GM23338 (cell line): ENCODE results near the gene EIF4A2. TPM values are rescaled to one million over a fixed set of nuclear protein-coding genes. Genes with fewer than 3 reads are reported as not detected.
"Not testable (repeated sequence)": the region's sequence is repeated elsewhere in the genome, so short reads cannot be mapped to it uniquely, and the experiment has no call there.

Source experiments
- ATAC-seq: fragments of 200-7000 bp; cut with Tn5 transposase; 3 replicates; pipeline ENCODE4 v1.9.1; 2020
- DNase-seq: peaks from one replicate; pipeline ENCODE4 v3.0.0-alpha.2; 2015; ENCODE audit warnings: low spot score
- H2AFZ ChIP-seq: fragments of 200-600 bp; sonication (generic); 2 replicates; pipeline ENCODE4 v1.8.0; 2016; ENCODE audit warnings: antibody characterized with exemption, mild to moderate bottlenecking, moderate library complexity
- H3F3A ChIP-seq: fragments of 200-600 bp; sonication (generic); replicated peaks from 2 replicates; pipeline ENCODE4 v1.8.0; 2017; ENCODE audit warnings: antibody characterized with exemption, mixed run types, low read depth
- H3K27ac ChIP-seq: fragments of 200-600 bp; sonication (generic); 2 replicates; pipeline ENCODE4 v1.6.1; 2016; ENCODE audit warnings: low read depth
- H3K27me3 ChIP-seq: fragments of 200-600 bp; sonication (generic); 2 replicates; pipeline ENCODE4 v1.8.0; 2016; ENCODE audit warnings: mild to moderate bottlenecking, mixed run types, moderate library complexity; ENCODE audit not compliant: insufficient read depth
- H3K36me3 ChIP-seq: fragments of 200-600 bp; sonication (generic); 2 replicates; pipeline ENCODE4 v1.8.0; 2016; ENCODE audit warnings: mild to moderate bottlenecking; ENCODE audit not compliant: insufficient read depth
- H3K4me1 ChIP-seq: fragments of 200-600 bp; sonication (generic); 2 replicates; pipeline ENCODE4 v1.8.0; 2016; ENCODE audit warnings: mild to moderate bottlenecking, moderate library complexity; ENCODE audit not compliant: insufficient read depth
- H3K4me2 ChIP-seq: fragments of 200-600 bp; sonication (generic); 2 replicates; pipeline ENCODE4 v1.7.1; 2017; ENCODE audit warnings: mixed run types
- H3K4me3 ChIP-seq: fragments of 200-600 bp; sonication (generic); 2 replicates; pipeline ENCODE4 v1.6.1; 2016; ENCODE audit warnings: mixed run types
- H3K79me2 ChIP-seq: fragments of 200-600 bp; sonication (generic); replicated peaks from 2 replicates; pipeline ENCODE4 v1.8.0; 2017; ENCODE audit warnings: mild to moderate bottlenecking; ENCODE audit not compliant: insufficient read depth
- H3K9me2 ChIP-seq: fragments of 200-600 bp; sonication (generic); 2 replicates; pipeline ENCODE4 v1.8.0; 2017; ENCODE audit not compliant: insufficient read depth
- H4K20me1 ChIP-seq: fragments of 200-600 bp; sonication (generic); replicated peaks from 2 replicates; pipeline ENCODE4 v1.8.0; 2017; ENCODE audit warnings: mild to moderate bottlenecking; ENCODE audit not compliant: insufficient read depth
- H3K27ac Mint-ChIP-seq: 2 replicates; pipeline ENCODE4 v1.8.0; 2020; ENCODE audit warnings: inconsistent platforms, mild to moderate bottlenecking, moderate library complexity, mixed read lengths
- H3K27me3 Mint-ChIP-seq: 3 replicates; pipeline ENCODE4 v1.8.0; 2022; ENCODE audit warnings: low read depth, mild to moderate bottlenecking, moderate library complexity, mixed read lengths, inconsistent platforms; ENCODE audit not compliant: insufficient read depth, poor library complexity
- H3K36me3 Mint-ChIP-seq: 3 replicates; pipeline ENCODE4 v1.8.0; 2021; ENCODE audit warnings: low read depth, mild to moderate bottlenecking, inconsistent platforms, moderate library complexity, mixed read lengths
- H3K4me1 Mint-ChIP-seq: 3 replicates; pipeline ENCODE4 v1.8.0; 2020; ENCODE audit warnings: mild to moderate bottlenecking, inconsistent platforms, mixed read lengths
- H3K4me3 Mint-ChIP-seq: 3 replicates; pipeline ENCODE4 v1.8.0; 2021; ENCODE audit warnings: moderate library complexity, mild to moderate bottlenecking, inconsistent platforms, mixed read lengths
- H3K9me3 Mint-ChIP-seq: 3 replicates; pipeline ENCODE4 v1.8.0; 2020; ENCODE audit warnings: moderate library complexity, mild to moderate bottlenecking, inconsistent platforms, mixed read lengths
- CREB1 ChIP-seq: fragments of 250-450 bp; sonication (Bioruptor Pico); IDR thresholded peaks from 2 replicates; pipeline ENCODE4 v1.5.0; 2020; ENCODE audit warnings: low read depth, mild to moderate bottlenecking, moderate library complexity
- ETS1 ChIP-seq: IDR thresholded peaks from 2 replicates; pipeline ENCODE4 v1.6.1; 2016; ENCODE audit warnings: antibody characterized with exemption
- EZH2 ChIP-seq: fragments of 200-600 bp; sonication (generic); IDR thresholded peaks from one replicate; pipeline ENCODE4 v1.8.0; 2017; ENCODE audit warnings: antibody characterized with exemption, mild to moderate bottlenecking, low read depth; ENCODE audit not compliant: unreplicated experiment
- POLR2AphosphoS5 ChIP-seq: IDR thresholded peaks from 2 replicates; pipeline ENCODE4 v1.6.1; 2016; ENCODE audit warnings: antibody characterized with exemption, low read depth
- ZNF114 ChIP-seq: fragments of 250-450 bp; sonication (Bioruptor Pico); IDR thresholded peaks from 2 replicates; pipeline ENCODE4 v1.5.0; 2020; ENCODE audit warnings: mild to moderate bottlenecking, moderate library complexity
- ZNF331 ChIP-seq: fragments of 250-450 bp; sonication (Bioruptor Pico); IDR thresholded peaks from 2 replicates; pipeline ENCODE4 v1.5.0; 2020; ENCODE audit warnings: low read depth, mild to moderate bottlenecking, moderate library complexity
- polyA plus RNA-seq: library from polyadenylated mRNA; unstranded; fragments of >200 nt; fragmentation: Nextera tagmentation; extraction: Ambion mirVana; gene quantifications from 2 replicates; pipeline ENCODE4 v1.2.1, GENCODE V29; 2016
- total RNA-seq: library from RNA; depleted of rRNA; stranded (reverse); fragments of >200 nt; shearing (Covaris generic); gene quantifications from 2 replicates; pipeline ENCODE4 v1.2.3, GENCODE V29; 2014

EIF4A2 gene
- total and polyA plus RNA-seq, 2 experiments from 2014 or later, result 386 to 666 TPM

DNA sequence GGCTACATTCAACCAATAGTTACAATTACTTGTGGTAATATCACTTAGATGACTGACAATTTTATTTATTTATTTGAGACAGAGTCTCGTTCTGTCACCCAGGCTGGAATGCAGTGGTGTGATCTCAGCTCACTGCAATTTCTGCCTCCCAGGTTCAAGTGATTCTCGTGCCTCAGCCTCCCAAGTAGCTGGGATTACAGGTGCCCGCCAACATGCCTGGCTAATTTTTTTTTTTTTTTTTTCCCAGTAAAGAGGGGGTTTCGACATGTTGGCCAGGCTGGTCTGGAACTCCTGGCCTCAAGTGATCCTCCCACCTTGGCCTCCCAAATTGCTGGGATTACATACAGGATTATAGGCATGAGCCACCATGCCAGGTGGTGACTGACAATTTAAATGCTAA is 20.1 kb downstream of the EIF4A2 start:
- not testable (repeated sequence) for H3K27me3 Mint-ChIP-seq, H3K27ac ChIP-seq, H3K4me3 Mint-ChIP-seq, H3K4me2 ChIP-seq, H3K9me2 ChIP-seq, ATAC-seq, H3K4me1 Mint-ChIP-seq, H3K9me3 Mint-ChIP-seq, H3K4me3 ChIP-seq, H2AFZ ChIP-seq, H3K27me3 ChIP-seq, DNase-seq, H3K27ac Mint-ChIP-seq
- Histone ChIP-seq H3K79me2 (peaks cover 36% of the 10 kb centered on the region), H3K36me3 (peaks cover 55% of the 10 kb centered on the region), H3K4me1 (peaks cover 14% of the 10 kb centered on the region; the same call in 1 of the 2 replicates), H3F3A (peaks cover 11% of the 10 kb centered on the region), H4K20me1 (peaks cover 13% of the 10 kb centered on the region)
- peaks cover 61% of the 10 kb centered on the region for H3K36me3 Mint-ChIP-seq

- peaks cover 35% of the 10 kb centered on the region for H3K36me3 Mint-ChIP-seq
- H3K27me3 Mint-ChIP-seq, result peaks cover 3% of the 10 kb centered on the region
Observed at GRCh38 chr3:186806089-186807055, 23.0 kb downstream of the EIF4A2 start, which contains the start of gene RFC4. TSS of gene RFC4 (minus strand) at chr3:186806482. CDS start at chr3:186804713, 1,769 bp downstream.

GRCh38 chr3:186807231-186807630 is 23.9 kb downstream of the EIF4A2 start:
- H3K9me3 Mint-ChIP-seq, result no peaks in the 10 kb centered on the region
- Histone ChIP-seq H3K9me2 (no peaks in the 10 kb centered on the region), H3K4me3 (peak overlapping the region; percentile 89), H3K4me1 (peaks cover 14% of the 10 kb centered on the region; the same call in 1 of the 2 replicates), H3K79me2 (peaks cover 24% of the 10 kb centered on the region), H3K4me2 (peak overlapping the region; percentile 99), H3F3A (peaks cover 7% of the 10 kb centered on the region), H2AFZ (no peak overlapping the region), H3K27me3 (no peaks in the 10 kb centered on the region), H3K27ac (no peak overlapping the region; the same call in 1 of the 2 replicates), H3K36me3 (peaks cover 23% of the 10 kb centered on the region; the same call in 1 of the 2 replicates), H4K20me1 (no peaks in the 10 kb centered on the region; the same call in 1 of the 2 replicates)
- H3K27ac Mint-ChIP-seq, result peak overlapping the region; percentile 95
- H3K27me3 Mint-ChIP-seq, result peaks cover 4% of the 10 kb centered on the region
- ATAC-seq (peak; percentile 17), DNase-seq (no peak)
- peak overlapping the region; percentile 94 for H3K4me3 Mint-ChIP-seq
- peaks cover 6% of the 10 kb centered on the region; the same call in 2 of the 3 replicates for H3K4me1 Mint-ChIP-seq
- peaks cover 27% of the 10 kb centered on the region for H3K36me3 Mint-ChIP-seq
- TF ChIP-seq ETS1 (no peak), ZNF114 (CRISPR knock-in tag) (no peak), ZNF331 (CRISPR knock-in tag) (no peak)

More at GRCh38 chr3:186806089-186807055, 23.0 kb downstream of the EIF4A2 start, which contains the start of gene RFC4:
- no peaks in the 10 kb centered on the region for H3K9me2 ChIP-seq
- peak within 1 kb of the TSS; percentile 89 for H3K4me3 ChIP-seq
- peak; percentile 88 for DNase-seq
- peaks cover 14% of the 10 kb centered on the region; the same call in 1 of the 2 replicates for H3K4me1 ChIP-seq
- no peaks in the 10 kb centered on the region for H3K27me3 ChIP-seq
- ATAC-seq, result peak; percentile 91
- Mint-ChIP-seq H3K27ac (peak within 1 kb of the TSS; percentile 95), H3K9me3 (no peaks in the 10 kb centered on the region), H3K4me3 (peak within 1 kb of the TSS; percentile 94), H3K4me1 (peaks cover 6% of the 10 kb centered on the region; the same call in 2 of the 3 replicates)
- peak within 1 kb of the TSS; percentile 96 for H3K27ac ChIP-seq
- peaks cover 7% of the 10 kb centered on the region for H3F3A ChIP-seq
- peak within 1 kb of the TSS; percentile 92 for H2AFZ ChIP-seq
- TF ChIP-seq CREB1 (CRISPR knock-in tag) (peak; percentile 96), ZNF331 (CRISPR knock-in tag) (no peak), POLR2AphosphoS5 (peak; percentile 93), ETS1 (peak; percentile 77), EZH2 (no peak)
- peaks cover 24% of the 10 kb centered on the region for H3K79me2 ChIP-seq
- peaks cover 1% of the 10 kb centered on the region; the same call in 1 of the 2 replicates for H4K20me1 ChIP-seq
- H3K36me3 ChIP-seq, result peaks cover 27% of the 10 kb centered on the region; the same call in 1 of the 2 replicates
- H3K4me2 ChIP-seq, result peak within 1 kb of the TSS; percentile 99
